Esophagus muscularis mucosa (tissue), 4 donors: Measurements from ENCODE around the gene ITFG1.

Experiments
- EP300 ChIP-seq: sonication (generic); formaldehyde crosslinking; IDR thresholded peaks from one replicate; pipeline ENCODE4 v1.6.1; 2017; ENCODE audit warnings: antibody characterized with exemption
- POLR2A ChIP-seq: fragments of 450-650 bp; IDR thresholded peaks from one replicate; pipeline ENCODE4 v1.6.1; 2017; ENCODE audit warnings: antibody characterized with exemption, moderate library complexity, mild to moderate bottlenecking, low read depth
- TF ChIP-seq, protein P1 (sequence below), 3 experiments: fragments of 200-600 bp in 2 of 3; fragments of 450-650 bp in 1 of 3; sonication (generic) in 2 of 3; IDR thresholded peaks; one replicate each; pipeline ENCODE4 v1.5.1; 2017 to 2019; ENCODE audit warnings: antibody characterized with exemption in 3 of 3, mild to moderate bottlenecking in 2 of 3, moderate library complexity in 1 of 3

DNA sequence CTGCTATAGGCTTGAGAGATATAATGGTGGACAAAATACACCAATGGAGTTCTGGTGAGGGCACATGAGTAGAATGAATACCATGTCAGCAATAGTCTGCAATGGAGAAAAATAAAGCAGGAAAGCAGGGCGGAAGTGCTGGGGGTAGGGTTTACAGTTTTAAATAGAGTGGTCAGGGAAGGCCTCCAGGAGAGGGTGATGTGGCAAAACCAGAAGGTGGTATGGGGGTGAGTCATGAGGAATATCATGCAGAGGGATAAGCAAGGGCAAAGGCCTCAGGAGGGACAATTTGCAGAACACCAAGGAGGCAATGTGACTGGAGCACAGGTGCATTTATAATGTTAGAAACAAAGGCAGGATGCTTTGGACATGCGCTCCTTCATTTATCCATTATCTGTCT, 102.0 kb downstream of the ITFG1 start:
- TF ChIP-seq POLR2A (no peak), EP300 (no peak)
- TF ChIP-seq, protein P1, sequence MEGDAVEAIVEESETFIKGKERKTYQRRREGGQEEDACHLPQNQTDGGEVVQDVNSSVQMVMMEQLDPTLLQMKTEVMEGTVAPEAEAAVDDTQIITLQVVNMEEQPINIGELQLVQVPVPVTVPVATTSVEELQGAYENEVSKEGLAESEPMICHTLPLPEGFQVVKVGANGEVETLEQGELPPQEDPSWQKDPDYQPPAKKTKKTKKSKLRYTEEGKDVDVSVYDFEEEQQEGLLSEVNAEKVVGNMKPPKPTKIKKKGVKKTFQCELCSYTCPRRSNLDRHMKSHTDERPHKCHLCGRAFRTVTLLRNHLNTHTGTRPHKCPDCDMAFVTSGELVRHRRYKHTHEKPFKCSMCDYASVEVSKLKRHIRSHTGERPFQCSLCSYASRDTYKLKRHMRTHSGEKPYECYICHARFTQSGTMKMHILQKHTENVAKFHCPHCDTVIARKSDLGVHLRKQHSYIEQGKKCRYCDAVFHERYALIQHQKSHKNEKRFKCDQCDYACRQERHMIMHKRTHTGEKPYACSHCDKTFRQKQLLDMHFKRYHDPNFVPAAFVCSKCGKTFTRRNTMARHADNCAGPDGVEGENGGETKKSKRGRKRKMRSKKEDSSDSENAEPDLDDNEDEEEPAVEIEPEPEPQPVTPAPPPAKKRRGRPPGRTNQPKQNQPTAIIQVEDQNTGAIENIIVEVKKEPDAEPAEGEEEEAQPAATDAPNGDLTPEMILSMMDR (IDR thresholded peaks at IDR 0.05): no peak
